ENCODE data around the gene SLC25A21. TPM values are rescaled to one million over a fixed set of nuclear protein-coding genes. Genes with fewer than 3 reads are reported as not detected.

The SLC25A21 gene
- total RNA-seq, 1 donor from 2014 or later = 1.2 TPM

DNA sequence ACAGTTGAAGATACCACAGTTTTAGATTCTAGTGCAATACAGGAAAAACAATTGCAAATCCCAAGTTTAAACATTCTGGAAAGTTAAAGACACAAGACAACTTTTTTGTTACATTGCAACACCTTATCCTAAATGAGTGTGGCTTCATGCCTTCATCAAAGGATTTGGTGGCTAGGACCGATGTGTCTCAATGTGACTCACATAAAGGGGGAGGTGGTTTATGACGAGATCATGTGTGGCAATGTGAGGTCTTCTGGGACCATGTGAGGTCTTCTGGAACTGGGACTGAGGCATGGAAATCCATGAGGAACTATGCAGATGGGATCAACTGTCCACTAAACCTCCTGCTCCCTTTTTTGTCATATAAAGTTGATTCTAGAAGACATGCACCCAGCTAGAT lies 344.5 kb downstream of the SLC25A21 start:
- no peak overlapping the region for H3K27ac Mint-ChIP-seq (ENCODE audit: unreplicated experiment)
- no peaks in the 10 kb centered on the region for H3K9me3 Mint-ChIP-seq (ENCODE audit: unreplicated experiment)
- no peak for DNase-seq (ENCODE audit: low spot score)
- no peak overlapping the region for H3K4me3 Mint-ChIP-seq (ENCODE audit: unreplicated experiment)
- H3K4me1 Mint-ChIP-seq (ENCODE audit: unreplicated experiment) = no peaks in the 10 kb centered on the region
- peaks cover 2% of the 10 kb centered on the region for H3K27me3 Mint-ChIP-seq (ENCODE audit: unreplicated experiment)
- TF ChIP-seq, protein P1, sequence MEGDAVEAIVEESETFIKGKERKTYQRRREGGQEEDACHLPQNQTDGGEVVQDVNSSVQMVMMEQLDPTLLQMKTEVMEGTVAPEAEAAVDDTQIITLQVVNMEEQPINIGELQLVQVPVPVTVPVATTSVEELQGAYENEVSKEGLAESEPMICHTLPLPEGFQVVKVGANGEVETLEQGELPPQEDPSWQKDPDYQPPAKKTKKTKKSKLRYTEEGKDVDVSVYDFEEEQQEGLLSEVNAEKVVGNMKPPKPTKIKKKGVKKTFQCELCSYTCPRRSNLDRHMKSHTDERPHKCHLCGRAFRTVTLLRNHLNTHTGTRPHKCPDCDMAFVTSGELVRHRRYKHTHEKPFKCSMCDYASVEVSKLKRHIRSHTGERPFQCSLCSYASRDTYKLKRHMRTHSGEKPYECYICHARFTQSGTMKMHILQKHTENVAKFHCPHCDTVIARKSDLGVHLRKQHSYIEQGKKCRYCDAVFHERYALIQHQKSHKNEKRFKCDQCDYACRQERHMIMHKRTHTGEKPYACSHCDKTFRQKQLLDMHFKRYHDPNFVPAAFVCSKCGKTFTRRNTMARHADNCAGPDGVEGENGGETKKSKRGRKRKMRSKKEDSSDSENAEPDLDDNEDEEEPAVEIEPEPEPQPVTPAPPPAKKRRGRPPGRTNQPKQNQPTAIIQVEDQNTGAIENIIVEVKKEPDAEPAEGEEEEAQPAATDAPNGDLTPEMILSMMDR (IDR thresholded peaks at IDR 0.05; ENCODE audit: unreplicated experiment) = no peak
- no peaks in the 10 kb centered on the region for H3K36me3 Mint-ChIP-seq (ENCODE audit: low read depth, unreplicated experiment)

DNA sequence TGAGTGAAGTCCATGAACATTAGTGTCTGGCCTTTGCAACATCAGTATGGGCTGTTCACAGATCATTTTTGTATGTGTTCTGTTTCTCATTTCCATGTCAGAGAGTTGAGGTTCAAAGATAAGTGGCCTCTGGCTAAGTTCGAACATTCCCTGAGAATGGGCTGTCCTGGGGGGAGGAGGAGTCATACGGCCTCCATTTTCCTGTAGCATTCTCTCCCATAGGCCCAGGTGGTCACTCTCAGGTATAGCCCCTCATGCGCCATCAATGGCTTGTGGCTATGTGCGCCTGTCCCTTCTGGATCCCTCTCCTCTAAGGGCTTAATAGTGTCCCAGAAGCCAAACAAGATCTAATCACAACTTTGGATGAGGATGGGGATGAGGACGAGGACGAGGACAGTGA lies 345.8 kb downstream of the SLC25A21 start:
- no peak overlapping the region for H3K4me3 Mint-ChIP-seq (ENCODE audit: unreplicated experiment)
- H3K4me1 Mint-ChIP-seq (ENCODE audit: unreplicated experiment) = no peaks in the 10 kb centered on the region
- H3K27me3 Mint-ChIP-seq (ENCODE audit: unreplicated experiment) = peaks cover 2% of the 10 kb centered on the region
- H3K36me3 Mint-ChIP-seq (ENCODE audit: low read depth, unreplicated experiment) = no peaks in the 10 kb centered on the region
- TF ChIP-seq, protein P1 (IDR thresholded peaks at IDR 0.05; ENCODE audit: unreplicated experiment) = no peak
- no peak overlapping the region for H3K27ac Mint-ChIP-seq (ENCODE audit: unreplicated experiment)
- no peaks in the 10 kb centered on the region for H3K9me3 Mint-ChIP-seq (ENCODE audit: unreplicated experiment)
- no peak for DNase-seq (ENCODE audit: low spot score)

DNA sequence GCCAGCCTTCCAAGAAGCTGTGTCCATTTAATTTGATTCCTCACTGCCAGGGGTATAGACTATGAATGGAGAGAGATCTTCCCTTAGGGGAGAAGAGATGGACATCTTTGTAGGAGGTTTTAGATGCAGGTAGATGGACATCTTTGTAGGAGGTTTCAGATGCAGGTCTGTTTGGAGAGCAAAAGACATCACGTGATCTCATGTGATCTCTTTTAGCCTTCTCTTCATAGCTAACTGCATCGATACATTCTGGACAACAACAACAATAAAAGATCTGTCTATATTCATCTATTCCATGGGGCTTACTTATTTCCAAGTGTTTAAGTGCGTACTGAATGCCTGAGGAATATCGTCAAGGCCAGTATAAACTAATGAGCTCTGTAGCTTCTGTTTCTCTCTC lies 347.6 kb downstream of the SLC25A21 start:
- Mint-ChIP-seq H3K27me3 (ENCODE audit: unreplicated experiment) (peaks cover 2% of the 10 kb centered on the region), H3K36me3 (ENCODE audit: low read depth, unreplicated experiment) (no peaks in the 10 kb centered on the region), H3K4me3 (ENCODE audit: unreplicated experiment) (no peak overlapping the region), H3K27ac (ENCODE audit: unreplicated experiment) (no peak overlapping the region), H3K4me1 (ENCODE audit: unreplicated experiment) (no peaks in the 10 kb centered on the region), H3K9me3 (ENCODE audit: unreplicated experiment) (no peaks in the 10 kb centered on the region)
- no peak for DNase-seq (ENCODE audit: low spot score)
- TF ChIP-seq, protein P1 (IDR thresholded peaks at IDR 0.05; ENCODE audit: unreplicated experiment) = no peak

DNA sequence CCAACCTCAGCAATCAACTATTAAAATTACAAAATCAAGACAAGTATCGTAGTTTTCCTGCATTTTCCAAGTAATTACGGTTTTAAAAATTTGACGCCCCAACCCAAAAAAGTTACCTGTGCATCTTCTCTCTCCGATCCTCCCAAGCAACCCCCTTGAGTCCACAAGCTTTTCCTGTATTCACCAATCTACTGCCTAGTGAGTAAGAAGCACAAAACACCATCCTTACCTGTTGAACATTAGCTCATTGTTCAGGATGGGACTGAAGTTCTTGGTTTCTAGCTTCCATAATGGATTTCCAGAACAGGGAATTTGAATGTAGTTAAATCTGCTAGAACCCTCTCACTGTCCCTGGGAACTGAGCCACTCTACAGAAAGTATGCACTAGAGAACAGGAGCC lies 348.8 kb downstream of the SLC25A21 start:
- H3K27ac Mint-ChIP-seq (ENCODE audit: unreplicated experiment) = no peak overlapping the region
- no peaks in the 10 kb centered on the region for H3K27me3 Mint-ChIP-seq (ENCODE audit: unreplicated experiment)
- H3K36me3 Mint-ChIP-seq (ENCODE audit: low read depth, unreplicated experiment) = no peaks in the 10 kb centered on the region

DNA sequence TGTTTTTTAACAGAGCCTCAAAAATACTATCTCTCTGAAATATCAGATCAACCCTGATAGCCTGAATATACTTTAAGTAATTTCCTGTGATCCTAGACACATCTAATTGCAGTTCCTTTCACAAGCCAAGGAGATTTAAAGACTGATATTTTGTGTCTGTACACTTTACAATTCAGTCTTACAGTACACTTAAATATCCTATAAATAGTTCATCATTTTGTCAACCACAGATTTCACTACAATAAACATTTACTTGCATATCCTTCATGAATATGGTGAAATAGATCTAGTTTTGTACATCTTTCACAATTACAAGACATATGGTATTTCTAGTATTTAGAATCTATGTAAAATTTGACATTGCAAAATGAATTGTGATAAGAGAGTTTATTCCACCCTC lies 349.7 kb downstream of the SLC25A21 start:
- H3K9me3 Mint-ChIP-seq (ENCODE audit: unreplicated experiment) = no peaks in the 10 kb centered on the region
- TF ChIP-seq, protein P1 (IDR thresholded peaks at IDR 0.05; ENCODE audit: unreplicated experiment) = no peak
- no peaks in the 10 kb centered on the region for H3K36me3 Mint-ChIP-seq (ENCODE audit: low read depth, unreplicated experiment)
- no peak overlapping the region for H3K27ac Mint-ChIP-seq (ENCODE audit: unreplicated experiment)
- no peaks in the 10 kb centered on the region for H3K4me1 Mint-ChIP-seq (ENCODE audit: unreplicated experiment)
- no peak for DNase-seq (ENCODE audit: low spot score)
- H3K4me3 Mint-ChIP-seq (ENCODE audit: unreplicated experiment) = no peak overlapping the region
- H3K27me3 Mint-ChIP-seq (ENCODE audit: unreplicated experiment) = no peaks in the 10 kb centered on the region

More for the DNA sequence above, 348.8 kb downstream of the SLC25A21 start:
- H3K4me1 Mint-ChIP-seq (ENCODE audit: unreplicated experiment) = no peaks in the 10 kb centered on the region
- H3K4me3 Mint-ChIP-seq (ENCODE audit: unreplicated experiment) = no peak overlapping the region
- TF ChIP-seq, protein P1 (IDR thresholded peaks at IDR 0.05; ENCODE audit: unreplicated experiment) = no peak
- no peaks in the 10 kb centered on the region for H3K9me3 Mint-ChIP-seq (ENCODE audit: unreplicated experiment)
- no peak for DNase-seq (ENCODE audit: low spot score)

Data from endothelial cell (in vitro differentiated cells).